Hypothalamus (tissue), 51 donors: ENCODE measurements around the gene EIPR1.
"Not testable (repeated sequence)": the region's sequence is repeated elsewhere in the genome, so short reads cannot be mapped to it uniquely, and the experiment has no call there.

ENCODE experiments used
- DNase-seq, 51 donors: peaks; one replicate each; lab custom pipeline; 2025; lab: John Stamatoyannopoulos, UW

EIPR1 gene

GRCh38 chr2:3404349-3404894, 26.8 kb upstream of the EIPR1 start:
- DNase-seq = no peak

GRCh38 chr2:3403587-3404334, 26.1 kb upstream of the EIPR1 start:
- no peak for DNase-seq

GRCh38 chr2:3399829-3400228, 22.2 kb upstream of the EIPR1 start:
- DNase-seq = peak in 49 of 51 donors; percentile 16 to 92 (median 74)

- DNase-seq = peak in 2 of 51 donors; percentile 33 to 51
These were observed 21.8 kb upstream of the EIPR1 start for GRCh38 chr2:3399381-3399780.

- DNase-seq = no peak
These were observed 21.2 kb upstream of the EIPR1 start for GRCh38 chr2:3398857-3399256.

- DNase-seq = no peak
These were observed 19.4 kb upstream of the EIPR1 start for GRCh38 chr2:3396920-3397559.

- DNase-seq = no peak
These were observed 14.6 kb upstream of the EIPR1 start for GRCh38 chr2:3392216-3392615.

GRCh38 chr2:3390041-3390440, 12.4 kb upstream of the EIPR1 start:
- DNase-seq = no peak

GRCh38 chr2:3389193-3389592, 11.6 kb upstream of the EIPR1 start:
- DNase-seq = no peak

GRCh38 chr2:3388412-3388738, 10.8 kb upstream of the EIPR1 start:
- DNase-seq = no peak

GRCh38 chr2:3387644-3388411, 10.2 kb upstream of the EIPR1 start:
- no peak for DNase-seq

- DNase-seq = no peak
These were observed 9.4 kb upstream of the EIPR1 start for GRCh38 chr2:3387011-3387410.

- DNase-seq = no peak
These were observed 8.9 kb upstream of the EIPR1 start for GRCh38 chr2:3386448-3386958.

- DNase-seq = peak; percentile 56 to 95 (median 85)
These were observed 2.3 kb upstream of the EIPR1 start, which contains the start of gene TRAPPC12 for GRCh38 chr2:3379647-3380534. Gene TRAPPC12 (plus strand): TSS chr2:3379694. CDS start chr2:3387624, 7,930 bp downstream.

GRCh38 chr2:3379339-3379646, 1.7 kb upstream of the EIPR1 start:
- no peak for DNase-seq

GRCh38 chr2:3377279-3377611, 373 bp downstream of the EIPR1 start:
- DNase-seq = no peak

GRCh38 chr2:3376821-3377220, 797 bp downstream of the EIPR1 start:
- DNase-seq = no peak

GRCh38 chr2:3369340-3370181, 8.1 kb downstream of the EIPR1 start:
- not testable (repeated sequence) for DNase-seq

GRCh38 chr2:3368261-3368722, 9.3 kb downstream of the EIPR1 start:
- DNase-seq = no peak
